Natural killer cell (primary cell): ENCODE results near the gene ZBED4. TPM values are rescaled to one million over a fixed set of nuclear protein-coding genes. Genes with fewer than 3 reads are reported as not detected.

ENCODE experiments used
- ATAC-seq, 3 donors: fragments of 150-1000 bp in 2 of 3; fragments of 200-7000 bp in 1 of 3; cut with Tn5 transposase; 1 replicate in 1 of 3; 2 replicates in 2 of 3; pipeline ENCODE4 v1.10.0; 2021; ENCODE audit warnings: mild to moderate bottlenecking in 2 of 3, moderate library complexity in 2 of 3
- DNase-seq, 2 donors: peaks; one replicate each; pipeline versions ENCODE4 v3.0.0 to v3.0.0-alpha.2; 2013 to 2021; ENCODE audit warnings: mixed read lengths in 1 of 2
- H3K27ac ChIP-seq: one replicate; pipeline ENCODE4 v1.5.1; 2013; ENCODE audit warnings: mild to moderate bottlenecking, low read length
- H3K27me3 ChIP-seq: one replicate; pipeline ENCODE4 v1.6.1; 2013; ENCODE audit warnings: low read length; ENCODE audit not compliant: control insufficient read depth, insufficient read depth
- H3K36me3 ChIP-seq: one replicate; pipeline ENCODE4 v1.6.1; 2013; ENCODE audit warnings: low read length; ENCODE audit not compliant: control insufficient read depth, insufficient read depth
- H3K4me1 ChIP-seq: one replicate; pipeline ENCODE4 v1.6.1; 2013; ENCODE audit warnings: low read length; ENCODE audit not compliant: control insufficient read depth, insufficient read depth
- H3K4me3 ChIP-seq: one replicate; pipeline ENCODE4 v1.5.1; 2013; ENCODE audit warnings: low read length
- H3K9me3 ChIP-seq: one replicate; pipeline ENCODE4 v1.6.1; 2013; ENCODE audit warnings: low read length; ENCODE audit not compliant: control insufficient read depth, insufficient read depth
- H3K27ac Mint-ChIP-seq, 2 donors: one replicate each; pipeline ENCODE4 v1.8.0; 2022; ENCODE audit warnings: mild to moderate bottlenecking in 2 of 2, mixed read lengths in 2 of 2, moderate library complexity in 1 of 2
- H3K27me3 Mint-ChIP-seq, 2 donors: one replicate each; pipeline ENCODE4 v1.8.0; 2022; ENCODE audit warnings: low read depth in 2 of 2, mixed read lengths in 2 of 2
- H3K36me3 Mint-ChIP-seq: one replicate; pipeline ENCODE4 v1.8.0; 2022; ENCODE audit warnings: mixed read lengths
- H3K4me1 Mint-ChIP-seq, 2 donors: one replicate each; pipeline ENCODE4 v1.8.0; 2022; ENCODE audit warnings: mixed read lengths in 2 of 2
- H3K4me3 Mint-ChIP-seq: one replicate; pipeline ENCODE4 v1.8.0; 2022; ENCODE audit warnings: mild to moderate bottlenecking, moderate library complexity, mixed read lengths
- H3K9me3 Mint-ChIP-seq, 2 donors: one replicate each; pipeline ENCODE4 v1.8.0; 2022; ENCODE audit warnings: mixed read lengths in 2 of 2
- WGBS: methylation state at CpG from one replicate; pipeline ENCODE4 v1.1.7; 2013; ENCODE audit warnings: missing lambda C conversion rate; ENCODE audit not compliant: insufficient coverage; 5-methylcytosine and 5-hydroxymethylcytosine counted together
- intact Hi-C: fragments of 100-400 bp; cut with micrococcal nuclease; formaldehyde crosslinking; loops from one replicate; pipeline ENCODE4 v1.14.2; 2022
- total RNA-seq, 4 donors: library from RNA; stranded (reverse); fragments of 120-200 nt in 1 of 4; gene quantifications; one replicate each; pipeline versions ENCODE4 v1.2.3 to v1.2.4, GENCODE V29; 2013 to 2022
- TF ChIP-seq, protein P1 (sequence below): fragments of 200-600 bp; IDR thresholded peaks from one replicate; pipeline ENCODE4 v1.8.0; 2022; ENCODE audit warnings: antibody characterized with exemption

ZBED4 gene
- total RNA-seq, 3 donors from 2014 or later (not counting 1 experiment from before 2014, with no cell fraction given): 21.1 to 24.5 (median 22.7) TPM

DNA sequence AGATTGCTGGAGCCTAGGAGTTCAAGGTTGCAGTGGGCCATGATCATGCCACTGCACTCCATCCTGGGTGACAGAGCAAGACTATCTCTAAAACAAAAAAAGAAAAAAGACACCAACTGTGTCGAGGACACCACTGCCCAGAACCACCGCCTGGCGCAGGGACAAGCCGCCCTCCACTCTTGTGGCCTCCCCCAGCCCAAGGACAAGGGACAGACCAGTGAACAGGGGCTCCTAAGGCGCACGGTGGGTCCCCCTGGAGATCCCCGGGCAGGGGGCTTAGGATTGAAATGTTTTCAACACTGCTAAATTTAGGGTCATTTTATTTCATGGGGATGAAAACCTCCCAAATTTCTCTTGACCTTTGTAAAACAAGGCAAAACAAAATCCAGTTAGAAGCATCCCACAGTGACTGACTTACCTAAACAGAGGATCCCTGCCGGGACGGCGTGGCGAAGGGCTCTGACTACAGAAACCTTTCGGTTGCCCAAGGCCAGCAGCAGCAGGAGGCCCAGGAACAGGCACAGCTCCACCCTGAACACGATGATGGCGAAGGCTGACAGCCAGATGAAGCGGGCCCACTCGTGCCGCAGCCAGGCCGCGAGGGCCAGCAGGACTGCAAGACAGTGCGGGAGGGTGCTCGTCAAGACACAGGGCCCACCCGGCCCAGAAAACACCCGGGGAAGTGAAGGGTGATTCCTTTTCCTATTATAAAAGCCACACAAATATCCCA is 56.0 kb downstream of the ZBED4 start:
- Histone ChIP-seq H3K36me3 (peaks cover 44% of the 10 kb centered on the region), H3K27ac (no peak overlapping the region), H3K4me3 (no peak overlapping the region), H3K4me1 (no peaks in the 10 kb centered on the region), H3K9me3 (no peaks in the 10 kb centered on the region), H3K27me3 (no peaks in the 10 kb centered on the region)
- H3K4me1 Mint-ChIP-seq: peaks cover 11 to 13% of the 10 kb centered on the region in 2 donors
- ATAC-seq (no peak), DNase-seq (no peak)
- intact Hi-C loops: loop anchor here (10.0 kb wide), 1 partner anchor 55 kb away; the partner anchor contains the start of gene ZBED4
- WGBS: 97% methylated on average over 23 of the region's 23 CpGs
- no peak overlapping the region for H3K27ac Mint-ChIP-seq
- no peaks in the 10 kb centered on the region for H3K36me3 Mint-ChIP-seq
- H3K27me3 Mint-ChIP-seq: no peaks in the 10 kb centered on the region
- no peak overlapping the region for H3K4me3 Mint-ChIP-seq
- TF ChIP-seq, protein P1, sequence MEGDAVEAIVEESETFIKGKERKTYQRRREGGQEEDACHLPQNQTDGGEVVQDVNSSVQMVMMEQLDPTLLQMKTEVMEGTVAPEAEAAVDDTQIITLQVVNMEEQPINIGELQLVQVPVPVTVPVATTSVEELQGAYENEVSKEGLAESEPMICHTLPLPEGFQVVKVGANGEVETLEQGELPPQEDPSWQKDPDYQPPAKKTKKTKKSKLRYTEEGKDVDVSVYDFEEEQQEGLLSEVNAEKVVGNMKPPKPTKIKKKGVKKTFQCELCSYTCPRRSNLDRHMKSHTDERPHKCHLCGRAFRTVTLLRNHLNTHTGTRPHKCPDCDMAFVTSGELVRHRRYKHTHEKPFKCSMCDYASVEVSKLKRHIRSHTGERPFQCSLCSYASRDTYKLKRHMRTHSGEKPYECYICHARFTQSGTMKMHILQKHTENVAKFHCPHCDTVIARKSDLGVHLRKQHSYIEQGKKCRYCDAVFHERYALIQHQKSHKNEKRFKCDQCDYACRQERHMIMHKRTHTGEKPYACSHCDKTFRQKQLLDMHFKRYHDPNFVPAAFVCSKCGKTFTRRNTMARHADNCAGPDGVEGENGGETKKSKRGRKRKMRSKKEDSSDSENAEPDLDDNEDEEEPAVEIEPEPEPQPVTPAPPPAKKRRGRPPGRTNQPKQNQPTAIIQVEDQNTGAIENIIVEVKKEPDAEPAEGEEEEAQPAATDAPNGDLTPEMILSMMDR: no peak
- no peaks in the 10 kb centered on the region for H3K9me3 Mint-ChIP-seq

DNA sequence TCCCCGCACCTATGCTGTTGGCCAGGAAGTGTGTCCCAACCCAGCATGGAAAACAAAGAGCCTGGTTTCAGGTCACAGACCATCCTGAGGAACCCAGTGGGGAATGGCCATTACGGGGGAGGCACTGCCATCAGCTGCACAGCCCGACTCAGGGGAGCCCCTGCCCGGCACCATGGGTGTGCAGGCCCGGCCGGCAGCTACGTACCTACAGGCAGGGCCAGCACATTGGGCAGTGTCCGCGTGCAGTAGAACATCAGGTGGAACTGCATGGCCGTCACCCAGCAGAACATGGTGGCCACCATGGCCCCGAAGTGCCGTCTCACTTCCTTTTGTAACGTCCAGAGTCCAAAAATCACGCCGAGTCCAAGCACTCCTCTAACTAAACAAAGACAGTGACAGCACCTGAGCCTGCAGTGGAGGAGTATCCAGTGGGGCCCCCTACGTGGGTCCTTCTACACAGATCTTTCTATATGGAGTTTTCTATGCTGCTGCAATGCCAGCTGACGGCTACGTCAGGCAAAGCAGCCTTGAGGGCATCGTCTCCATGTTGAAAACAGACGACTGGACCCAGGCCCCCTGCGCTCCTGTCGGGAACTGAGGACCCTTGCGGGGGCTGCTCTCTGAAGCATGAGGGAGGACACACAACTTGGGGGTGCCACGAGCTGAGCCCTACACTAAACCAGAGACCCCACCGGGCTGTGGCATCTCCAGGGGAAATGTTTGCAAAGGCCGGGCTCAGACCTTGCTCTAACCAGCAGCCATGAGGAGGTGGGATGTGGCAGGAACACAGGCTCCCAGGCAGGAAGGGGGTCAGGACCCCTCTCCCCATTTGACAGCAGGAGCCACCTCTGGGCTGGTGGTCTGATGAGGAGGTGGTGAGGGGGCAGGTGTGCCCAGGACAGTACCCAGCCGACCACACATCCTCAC is 56.8 kb downstream of the ZBED4 start:
- Histone ChIP-seq H3K4me1 (no peaks in the 10 kb centered on the region), H3K27ac (no peak overlapping the region), H3K9me3 (no peaks in the 10 kb centered on the region), H3K36me3 (peaks cover 44% of the 10 kb centered on the region), H3K27me3 (no peaks in the 10 kb centered on the region), H3K4me3 (no peak overlapping the region)
- 96% methylated on average over 27 of the region's 27 CpGs for WGBS
- intact Hi-C loops: loop anchor here (10.0 kb wide), 1 partner anchor 56 kb away; the partner anchor contains the start of gene ZBED4
- Mint-ChIP-seq H3K4me1 (peaks cover 10 to 11% of the 10 kb centered on the region in 2 donors), H3K9me3 (no peaks in the 10 kb centered on the region), H3K4me3 (no peak overlapping the region), H3K27me3 (no peaks in the 10 kb centered on the region), H3K36me3 (no peaks in the 10 kb centered on the region), H3K27ac (no peak overlapping the region)
- TF ChIP-seq, protein P1: no peak
- DNase-seq: no peak
- no peak for ATAC-seq

DNA sequence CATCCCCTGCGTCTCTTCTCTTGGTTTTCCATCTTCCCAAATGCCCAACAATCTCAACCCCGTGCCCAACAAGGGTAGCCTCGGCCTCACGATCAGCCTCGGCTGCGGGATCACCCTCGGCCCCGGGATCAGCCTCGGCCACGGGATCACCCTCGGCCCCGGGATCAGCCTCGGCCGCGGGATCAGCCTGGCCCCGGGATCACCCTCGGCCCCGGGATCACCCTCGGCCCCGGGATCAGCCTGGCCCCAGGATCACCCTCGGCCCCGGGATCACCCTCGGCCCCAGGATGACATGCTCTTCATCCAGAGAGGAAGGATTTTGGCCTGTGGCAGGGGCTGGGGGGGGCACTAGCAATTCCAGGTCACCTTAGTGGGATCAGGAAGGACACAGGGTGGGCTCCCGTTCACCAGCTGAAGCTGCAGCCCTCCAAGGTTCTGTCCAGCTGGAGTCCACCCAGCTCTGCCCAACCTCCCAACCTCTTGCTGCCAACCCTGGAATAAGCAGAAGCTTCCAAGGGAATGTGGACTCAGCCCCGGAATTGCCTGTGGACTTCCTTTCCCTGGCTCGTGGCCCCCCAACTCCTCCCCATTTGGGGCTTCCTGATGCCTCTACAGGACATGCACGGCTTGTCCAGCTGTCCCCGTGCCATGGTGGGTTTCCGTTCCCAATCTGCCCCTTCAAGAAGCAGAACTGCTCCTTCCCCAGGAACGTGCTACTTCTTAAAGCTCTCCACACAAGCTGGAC is 58.4 kb downstream of the ZBED4 start:
- Histone ChIP-seq H3K9me3 (no peaks in the 10 kb centered on the region), H3K27ac (no peak overlapping the region), H3K4me3 (no peak overlapping the region), H3K36me3 (peaks cover 34% of the 10 kb centered on the region), H3K27me3 (no peaks in the 10 kb centered on the region), H3K4me1 (peaks cover 7% of the 10 kb centered on the region)
- ATAC-seq: no peak
- H3K27ac Mint-ChIP-seq: no peak overlapping the region
- DNase-seq: no peak
- peaks cover 7 to 8% of the 10 kb centered on the region in 2 donors for H3K4me1 Mint-ChIP-seq
- intact Hi-C loops: loop anchor here (10.0 kb wide), 1 partner anchor 57 kb away; the partner anchor contains the start of gene ZBED4
- TF ChIP-seq, protein P1: no peak
- WGBS: 98% methylated on average over 30 of the region's 30 CpGs
- H3K4me3 Mint-ChIP-seq: no peak overlapping the region
- H3K9me3 Mint-ChIP-seq: no peaks in the 10 kb centered on the region
- no peaks in the 10 kb centered on the region for H3K27me3 Mint-ChIP-seq
- no peaks in the 10 kb centered on the region for H3K36me3 Mint-ChIP-seq
